Thyroid gland (tissue), 4 donors: ENCODE measurements around the gene NLRC5. TPM values are rescaled to one million over a fixed set of nuclear protein-coding genes. Genes with fewer than 3 reads are reported as not detected.

Experiments used
- DNase-seq, 2 donors: peaks; one replicate each; pipeline ENCODE4 v3.0.0-alpha.2; 2019
- H3K27ac ChIP-seq, 3 donors: fragments of 200-600 bp; sonication (generic); 1 replicate in 2 of 3; 2 replicates in 1 of 3; pipeline ENCODE4 v1.5.1; 2016 to 2019; ENCODE audit warnings: mild to moderate bottlenecking in 1 of 3, moderate library complexity in 1 of 3
- H3K27me3 ChIP-seq: fragments of 200-600 bp; sonication (generic); one replicate; pipeline ENCODE4 v1.5.1; 2019
- H3K36me3 ChIP-seq, 2 donors: fragments of 200-600 bp; sonication (generic); one replicate each; pipeline ENCODE4 v1.5.1; 2016 to 2019
- H3K4me1 ChIP-seq, 2 donors: fragments of 200-600 bp; sonication (generic); one replicate each; pipeline ENCODE4 v1.5.1; 2017 to 2019
- H3K4me3 ChIP-seq, 3 donors: fragments of 200-600 bp; sonication (generic); replicated peaks in 1 of 3; 1 replicate in 2 of 3; 2 replicates in 1 of 3; pipeline ENCODE4 v1.5.1; 2016; ENCODE audit warnings: mild to moderate bottlenecking in 1 of 3
- H3K9me3 ChIP-seq: fragments of 200-600 bp; sonication (generic); one replicate; pipeline ENCODE4 v1.5.1; 2017
- POLR2A ChIP-seq, 2 donors: fragments of 450-650 bp; IDR thresholded peaks; one replicate each; pipeline ENCODE4 v1.6.1; 2017; ENCODE audit warnings: antibody characterized with exemption in 2 of 2, mild to moderate bottlenecking in 2 of 2, moderate library complexity in 1 of 2
- WGBS, 2 donors: methylation state at CpG; one replicate each; pipeline ENCODE4 v1.1.5; 2017; 5-methylcytosine and 5-hydroxymethylcytosine counted together
- intact Hi-C: fragments of 100-400 bp; cut with DNase I; formaldehyde crosslinking; loops from one replicate; pipeline ENCODE4 v1.15.1; 2023
- total RNA-seq, 4 donors: library from RNA; depleted of rRNA; stranded (reverse); fragments of >200 nt; gene quantifications; one replicate each; pipeline ENCODE4 v1.2.3, GENCODE V29; 2016
- TF ChIP-seq, protein P1 (sequence below), 6 experiments: fragments of 200-600 bp in 3 of 6; fragments of 450-650 bp in 3 of 6; sonication (generic) in 3 of 6; IDR thresholded peaks; one replicate each; pipeline ENCODE4 v1.5.1; 2016 to 2019; ENCODE audit warnings: antibody characterized with exemption in 6 of 6, mild to moderate bottlenecking in 2 of 6, inconsistent platforms in 1 of 6, moderate library complexity in 1 of 6

NLRC5 gene
- total RNA-seq, 4 donors from 2014 or later, result 14.1 to 33.5 (median 20.5) TPM

DNA sequence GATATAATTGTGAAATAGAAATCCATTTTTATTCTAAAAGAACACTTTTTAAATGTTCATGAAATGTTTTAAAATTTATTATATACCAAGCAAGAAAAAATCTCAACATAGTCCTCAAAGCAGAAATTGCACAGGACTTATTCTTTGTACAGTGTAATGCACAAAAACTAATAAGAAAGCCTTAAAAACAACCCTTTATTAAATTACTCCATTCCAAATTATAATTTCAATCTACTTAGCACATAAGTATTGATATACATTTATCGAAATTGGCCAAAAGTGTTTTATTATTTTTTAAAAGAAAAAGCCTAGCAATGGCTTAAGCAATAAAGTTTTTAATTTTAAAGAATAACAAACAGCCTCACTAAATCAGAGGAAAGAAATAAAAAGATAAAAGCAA lies 19.1 kb downstream of the NLRC5 start:
- no peaks in the 10 kb centered on the region for H3K27me3 ChIP-seq
- H3K9me3 ChIP-seq, result no peaks in the 10 kb centered on the region
- H3K4me1 ChIP-seq, result no peaks in the 10 kb centered on the region
- no peaks in the 10 kb centered on the region for H3K36me3 ChIP-seq
- H3K27ac ChIP-seq, result no peak overlapping the region
- no peak overlapping the region for H3K4me3 ChIP-seq
- DNase-seq, result no peak
- 93 to 95% methylated on average over 1 of the region's 1 CpG for WGBS, 2 donors
- TF ChIP-seq, protein P1, sequence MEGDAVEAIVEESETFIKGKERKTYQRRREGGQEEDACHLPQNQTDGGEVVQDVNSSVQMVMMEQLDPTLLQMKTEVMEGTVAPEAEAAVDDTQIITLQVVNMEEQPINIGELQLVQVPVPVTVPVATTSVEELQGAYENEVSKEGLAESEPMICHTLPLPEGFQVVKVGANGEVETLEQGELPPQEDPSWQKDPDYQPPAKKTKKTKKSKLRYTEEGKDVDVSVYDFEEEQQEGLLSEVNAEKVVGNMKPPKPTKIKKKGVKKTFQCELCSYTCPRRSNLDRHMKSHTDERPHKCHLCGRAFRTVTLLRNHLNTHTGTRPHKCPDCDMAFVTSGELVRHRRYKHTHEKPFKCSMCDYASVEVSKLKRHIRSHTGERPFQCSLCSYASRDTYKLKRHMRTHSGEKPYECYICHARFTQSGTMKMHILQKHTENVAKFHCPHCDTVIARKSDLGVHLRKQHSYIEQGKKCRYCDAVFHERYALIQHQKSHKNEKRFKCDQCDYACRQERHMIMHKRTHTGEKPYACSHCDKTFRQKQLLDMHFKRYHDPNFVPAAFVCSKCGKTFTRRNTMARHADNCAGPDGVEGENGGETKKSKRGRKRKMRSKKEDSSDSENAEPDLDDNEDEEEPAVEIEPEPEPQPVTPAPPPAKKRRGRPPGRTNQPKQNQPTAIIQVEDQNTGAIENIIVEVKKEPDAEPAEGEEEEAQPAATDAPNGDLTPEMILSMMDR (IDR thresholded peaks at IDR 0.05), result no peak
- TF ChIP-seq POLR2A (IDR thresholded peaks at IDR 0.05), result no peak
- intact Hi-C loops, result no loop called here

DNA sequence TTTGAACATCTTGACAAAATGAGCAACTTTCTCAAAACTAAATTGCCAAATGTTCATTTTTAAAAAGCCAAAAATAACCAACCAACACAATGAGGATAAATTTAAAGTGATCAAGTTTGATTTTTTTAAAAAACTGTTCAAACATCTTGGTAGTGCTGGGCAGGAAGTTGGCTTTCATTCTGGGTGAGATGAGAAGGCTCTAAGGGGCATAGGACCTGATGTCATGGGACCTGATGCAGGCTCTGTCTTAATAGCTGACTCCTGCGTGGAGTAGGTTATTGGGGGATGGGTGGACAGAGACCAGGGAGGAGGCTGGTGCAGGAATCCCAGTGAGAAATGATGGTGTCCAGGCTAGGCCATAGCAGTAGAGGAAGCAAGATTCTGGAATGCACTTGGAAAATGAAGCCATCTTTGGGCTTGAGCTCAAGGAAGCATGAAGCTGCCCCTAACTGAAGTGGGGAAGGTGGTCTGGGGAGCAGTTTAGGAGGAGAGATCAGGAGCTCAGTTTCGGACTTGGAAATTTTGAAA lies 20.4 kb downstream of the NLRC5 start:
- no peaks in the 10 kb centered on the region for H3K9me3 ChIP-seq
- 92 to 97% methylated on average over 2 of the region's 2 CpGs for WGBS, 2 donors
- no peaks in the 10 kb centered on the region for H3K4me1 ChIP-seq
- H3K36me3 ChIP-seq, result no peaks in the 10 kb centered on the region
- no peak overlapping the region for H3K27ac ChIP-seq
- intact Hi-C loops, result no loop called here
- no peak overlapping the region for H3K4me3 ChIP-seq
- no peaks in the 10 kb centered on the region for H3K27me3 ChIP-seq
- TF ChIP-seq, protein P1 (IDR thresholded peaks at IDR 0.05), result no peak
- TF ChIP-seq POLR2A (IDR thresholded peaks at IDR 0.05), result no peak
- no peak for DNase-seq

DNA sequence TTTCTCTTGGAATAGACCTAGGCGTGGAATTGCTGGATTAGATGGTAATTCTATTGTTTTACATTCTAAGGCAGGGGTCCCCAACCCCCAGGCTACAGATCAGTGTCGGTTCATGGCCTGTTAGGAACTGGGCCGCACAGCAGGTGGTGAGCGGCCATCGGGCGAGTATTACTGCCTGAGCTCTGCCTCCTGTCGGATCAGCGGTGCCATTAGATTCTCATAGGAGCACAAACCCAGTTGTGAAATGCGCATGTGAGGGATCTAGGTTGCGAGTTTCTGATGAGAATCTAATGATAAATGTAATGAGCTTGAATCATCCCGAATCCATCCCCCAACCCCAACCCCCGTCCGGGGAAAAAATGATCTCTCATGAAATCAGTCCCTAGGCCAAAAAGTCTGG lies 23.0 kb downstream of the NLRC5 start:
- 91 to 95% methylated on average over 13 of the region's 13 CpGs for WGBS, 2 donors

DNA sequence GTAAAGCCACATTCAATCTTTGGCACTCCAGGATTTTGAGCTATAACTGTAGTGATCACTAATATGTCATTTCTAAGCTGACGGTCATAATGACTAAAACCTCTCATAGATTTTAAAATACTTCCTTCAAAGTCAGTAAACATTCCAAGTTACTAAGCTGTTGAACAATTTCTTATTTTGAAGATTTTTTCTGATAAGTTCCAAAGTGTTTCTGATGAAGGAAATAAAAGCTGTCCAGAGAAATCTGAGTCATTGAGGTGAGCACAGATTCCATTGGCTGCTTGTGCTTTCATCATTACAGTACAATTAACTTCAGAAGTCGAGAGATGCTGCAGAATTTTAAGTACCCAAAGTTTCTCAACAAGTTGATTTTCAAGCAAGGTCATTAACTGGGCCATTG lies 23.9 kb downstream of the NLRC5 start:
- TF ChIP-seq POLR2A (IDR thresholded peaks at IDR 0.05), result no peak
- Histone ChIP-seq H3K9me3 (no peaks in the 10 kb centered on the region), H3K36me3 (peaks cover 0 to 2% of the 10 kb centered on the region in 2 donors), H3K4me3 (no peak overlapping the region), H3K27ac (no peak overlapping the region), H3K27me3 (no peaks in the 10 kb centered on the region), H3K4me1 (no peaks in the 10 kb centered on the region)
- WGBS, 2 donors, result 57 to 77% methylated on average over 2 of the region's 2 CpGs
- intact Hi-C loops, result no loop called here
- DNase-seq, result no peak

More for the DNA sequence above, 23.0 kb downstream of the NLRC5 start:
- intact Hi-C loops, result no loop called here
- TF ChIP-seq, protein P1 (IDR thresholded peaks at IDR 0.05), result no peak
- TF ChIP-seq POLR2A (IDR thresholded peaks at IDR 0.05), result no peak
- no peaks in the 10 kb centered on the region for H3K9me3 ChIP-seq
- no peaks in the 10 kb centered on the region for H3K36me3 ChIP-seq
- DNase-seq, result no peak
- H3K27ac ChIP-seq, result no peak overlapping the region
- H3K4me3 ChIP-seq, result no peak overlapping the region
- no peaks in the 10 kb centered on the region for H3K4me1 ChIP-seq
- H3K27me3 ChIP-seq, result no peaks in the 10 kb centered on the region

DNA sequence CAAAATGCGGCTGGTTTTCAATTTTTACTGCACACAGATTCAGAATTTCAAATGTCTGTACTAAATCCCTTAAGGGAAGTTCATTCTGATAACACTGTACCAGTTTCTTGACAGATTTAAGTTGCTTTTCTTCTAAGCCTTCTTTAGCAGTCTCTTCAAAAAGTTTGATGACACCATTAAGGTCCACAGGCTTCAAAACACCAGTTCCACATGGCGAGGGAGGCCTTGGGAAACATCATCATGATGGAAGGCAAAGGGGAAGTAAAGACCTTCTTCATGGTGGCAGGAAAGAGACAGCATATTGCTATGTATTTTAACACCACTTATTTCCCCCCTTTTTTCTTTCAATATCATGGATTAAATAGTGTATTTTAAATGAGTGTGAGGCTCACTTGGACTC lies 24.5 kb downstream of the NLRC5 start:
- Histone ChIP-seq H3K27me3 (no peaks in the 10 kb centered on the region), H3K4me1 (no peaks in the 10 kb centered on the region), H3K9me3 (no peaks in the 10 kb centered on the region), H3K27ac (peak overlapping the region in 1 of 3 donors; percentile 38), H3K36me3 (peaks cover 0 to 4% of the 10 kb centered on the region in 2 donors), H3K4me3 (no peak overlapping the region)
- WGBS, 2 donors, result 94 to 97% methylated on average over 2 of the region's 2 CpGs
- intact Hi-C loops, result no loop called here
- DNase-seq, result no peak
- no peak for TF ChIP-seq POLR2A (IDR thresholded peaks at IDR 0.05)
- TF ChIP-seq, protein P1 (IDR thresholded peaks at IDR 0.05), result no peak
